DND-41 (cell line): ENCODE results near the gene C1orf21.

ENCODE experiments used
- EZH2 ChIP-seq: IDR thresholded peaks from 3 replicates; pipeline ENCODE4 v1.6.1; 2012; ENCODE audit warnings: borderline replicate concordance, low read depth, mild to moderate bottlenecking, moderate library complexity, low read length, inconsistent platforms; ENCODE audit not compliant: severe bottlenecking
- TF ChIP-seq, protein P1 (sequence below): IDR thresholded peaks from 2 replicates; pipeline ENCODE4 v1.5.1; 2012; ENCODE audit warnings: borderline replicate concordance, low read length, moderate library complexity, mild to moderate bottlenecking; ENCODE audit not compliant: poor library complexity, severe bottlenecking; ENCODE audit errors: extremely low read depth

- TF ChIP-seq, protein P1, sequence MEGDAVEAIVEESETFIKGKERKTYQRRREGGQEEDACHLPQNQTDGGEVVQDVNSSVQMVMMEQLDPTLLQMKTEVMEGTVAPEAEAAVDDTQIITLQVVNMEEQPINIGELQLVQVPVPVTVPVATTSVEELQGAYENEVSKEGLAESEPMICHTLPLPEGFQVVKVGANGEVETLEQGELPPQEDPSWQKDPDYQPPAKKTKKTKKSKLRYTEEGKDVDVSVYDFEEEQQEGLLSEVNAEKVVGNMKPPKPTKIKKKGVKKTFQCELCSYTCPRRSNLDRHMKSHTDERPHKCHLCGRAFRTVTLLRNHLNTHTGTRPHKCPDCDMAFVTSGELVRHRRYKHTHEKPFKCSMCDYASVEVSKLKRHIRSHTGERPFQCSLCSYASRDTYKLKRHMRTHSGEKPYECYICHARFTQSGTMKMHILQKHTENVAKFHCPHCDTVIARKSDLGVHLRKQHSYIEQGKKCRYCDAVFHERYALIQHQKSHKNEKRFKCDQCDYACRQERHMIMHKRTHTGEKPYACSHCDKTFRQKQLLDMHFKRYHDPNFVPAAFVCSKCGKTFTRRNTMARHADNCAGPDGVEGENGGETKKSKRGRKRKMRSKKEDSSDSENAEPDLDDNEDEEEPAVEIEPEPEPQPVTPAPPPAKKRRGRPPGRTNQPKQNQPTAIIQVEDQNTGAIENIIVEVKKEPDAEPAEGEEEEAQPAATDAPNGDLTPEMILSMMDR: no peak
- TF ChIP-seq EZH2: no peak
Measured at GRCh38 chr1:184553845-184554244, 167.0 kb downstream of the C1orf21 start.
